Stimulated activated CD4-positive, alpha-beta T cell treated with anti-CD3 and anti-CD28 coated beads, Interleukin-15, amount 100 ng/mL, for 1 hour (primary cell): Measurements from ENCODE around the gene IFNL2.
"Not testable (repeated sequence)": the region's sequence is repeated elsewhere in the genome, so short reads cannot be mapped to it uniquely, and the experiment has no call there.

ENCODE experiments used
- DNase-seq, 2 donors: peaks; one replicate each; pipeline ENCODE4 v3.0.0-alpha.2; 2020; ENCODE audit warnings: low read depth in 1 of 2, low spot score in 1 of 2

IFNL2 gene

GRCh38 chr19:39296055-39296645 is 28.0 kb downstream of the IFNL2 start, which contains the start of gene IFNL1:
Gene IFNL1 (plus strand): TSS chr19:39296407. CDS start chr19:39296422, 15 bp downstream.
- no peak for DNase-seq

- no peak for DNase-seq
Measured at GRCh38 chr19:39296906-39297305, 28.7 kb downstream of the IFNL2 start.

GRCh38 chr19:39297931-39298634 is 29.9 kb downstream of the IFNL2 start:
- DNase-seq: no peak

- DNase-seq: no peak
Measured at GRCh38 chr19:39299404-39299803, 31.2 kb downstream of the IFNL2 start.

- no peak for DNase-seq
Measured at GRCh38 chr19:39299832-39300231, 31.6 kb downstream of the IFNL2 start.

GRCh38 chr19:39301021-39301420 is 32.8 kb downstream of the IFNL2 start:
- no peak for DNase-seq

- no peak for DNase-seq
Measured at GRCh38 chr19:39301562-39301961, 33.4 kb downstream of the IFNL2 start.

- DNase-seq: no peak
Measured at GRCh38 chr19:39303373-39304184, 35.4 kb downstream of the IFNL2 start.

- DNase-seq: no peak
Measured at GRCh38 chr19:39304185-39304513, 36.0 kb downstream of the IFNL2 start.

GRCh38 chr19:39304701-39305571 is 36.7 kb downstream of the IFNL2 start:
- DNase-seq: no peak

GRCh38 chr19:39306075-39306474 is 37.9 kb downstream of the IFNL2 start:
- DNase-seq: no peak

GRCh38 chr19:39307046-39307821 is 39.0 kb downstream of the IFNL2 start:
- DNase-seq: no peak

- no peak for DNase-seq
Measured at GRCh38 chr19:39307822-39308530, 39.8 kb downstream of the IFNL2 start.

GRCh38 chr19:39308531-39309304 is 40.5 kb downstream of the IFNL2 start:
- DNase-seq: no peak

- not testable (repeated sequence) for DNase-seq
Measured at GRCh38 chr19:39309305-39309670, 41.1 kb downstream of the IFNL2 start.

GRCh38 chr19:39310558-39311311 is 42.5 kb downstream of the IFNL2 start:
- DNase-seq: no peak

GRCh38 chr19:39314016-39314728 is 46.0 kb downstream of the IFNL2 start:
- DNase-seq: no peak

GRCh38 chr19:39315933-39316332 is 47.7 kb downstream of the IFNL2 start:
- no peak for DNase-seq
